Neural cell (in vitro differentiated cells): ENCODE data around the gene MLKL. TPM values are rescaled to one million over a fixed set of nuclear protein-coding genes. Genes with fewer than 3 reads are reported as not detected.

Experiments
- H2AFZ ChIP-seq: fragments of 200-600, 300-800 bp; sonication (generic), shearing (Covaris generic); 2 replicates; pipeline ENCODE4 v1.6.0; 2014; ENCODE audit warnings: low read depth, mild to moderate bottlenecking, antibody characterized with exemption, low read length, moderate library complexity
- H3F3A ChIP-seq: fragments of 200-600 bp; shearing (Covaris generic); 2 replicates; pipeline ENCODE4 v1.6.1; 2016; ENCODE audit warnings: mild to moderate bottlenecking, moderate library complexity, mixed read lengths, antibody characterized with exemption, low read length; ENCODE audit not compliant: insufficient read depth, poor library complexity, severe bottlenecking
- H3K27ac ChIP-seq: fragments of 200-600, 300-800 bp; sonication (generic), shearing (Covaris generic); 2 replicates; pipeline ENCODE4 v1.5.1; 2014; ENCODE audit warnings: mild to moderate bottlenecking, low read length, moderate library complexity
- H3K27me3 ChIP-seq: fragments of 300-800, 200-600 bp; sonication (generic), shearing (Covaris generic); 2 replicates; pipeline ENCODE4 v1.6.0; 2014; ENCODE audit warnings: mild to moderate bottlenecking, low read depth, low read length, moderate library complexity; ENCODE audit not compliant: insufficient read depth
- H3K36me3 ChIP-seq: fragments of 300-800, 200-600 bp; sonication (generic), shearing (Covaris generic); 2 replicates; pipeline ENCODE4 v1.5.1; 2014; ENCODE audit warnings: mild to moderate bottlenecking, antibody characterized with exemption, low read length, moderate library complexity; ENCODE audit not compliant: insufficient read depth
- H3K4me2 ChIP-seq: fragments of 300-800, 200-600 bp; sonication (generic), shearing (Covaris generic); 2 replicates; pipeline ENCODE4 v1.6.0; 2014; ENCODE audit warnings: mild to moderate bottlenecking, low read length
- H3K4me3 ChIP-seq: fragments of 300-800, 200-600 bp; sonication (generic), shearing (Covaris generic); 2 replicates; pipeline ENCODE4 v1.5.1; 2014; ENCODE audit warnings: mild to moderate bottlenecking, low read length, moderate library complexity
- H3K79me2 ChIP-seq: fragments of 200-600 bp; shearing (Covaris generic); replicated peaks from 2 replicates; pipeline ENCODE4 v1.6.0; 2014; ENCODE audit warnings: mild to moderate bottlenecking, low read length, moderate library complexity; ENCODE audit not compliant: insufficient read depth
- H3K9ac ChIP-seq: fragments of 300-800, 200-600 bp; sonication (generic), shearing (Covaris generic); 2 replicates; pipeline ENCODE4 v1.6.1; 2016; ENCODE audit warnings: mild to moderate bottlenecking, low read length, mixed read lengths
- H3K9me2 ChIP-seq: fragments of 200-600 bp; shearing (Covaris generic); 2 replicates; pipeline ENCODE4 v1.6.1; 2016; ENCODE audit warnings: mild to moderate bottlenecking, low read length, mixed read lengths; ENCODE audit not compliant: insufficient read depth
- H3K9me3 ChIP-seq: fragments of 200-600, 300-800 bp; sonication (generic), shearing (Covaris generic); 2 replicates; pipeline ENCODE4 v1.6.1; 2016; ENCODE audit warnings: mild to moderate bottlenecking, mixed run types, low read length, moderate library complexity, mixed read lengths
- H4K20me1 ChIP-seq: fragments of 200-600 bp; shearing (Covaris generic); 2 replicates; pipeline ENCODE4 v1.6.1; 2016; ENCODE audit warnings: mild to moderate bottlenecking, mixed run types; ENCODE audit not compliant: insufficient read depth
- CTCF ChIP-seq: fragments of 450-650 bp; IDR thresholded peaks from 2 replicates; pipeline ENCODE4 v1.5.1; 2014; ENCODE audit warnings: antibody characterized with exemption, mild to moderate bottlenecking, moderate library complexity; ENCODE audit not compliant: poor library complexity, severe bottlenecking
- EP300 ChIP-seq: fragments of 450-650 bp; conservative IDR thresholded peaks from 2 replicates; pipeline ENCODE4 v1.6.1; 2014; ENCODE audit warnings: antibody characterized with exemption, mild to moderate bottlenecking, moderate library complexity; ENCODE audit not compliant: poor library complexity, severe bottlenecking
- EZH2 ChIP-seq: fragments of 200-600, 300-800 bp; shearing (Covaris generic), sonication (generic); IDR thresholded peaks from 2 replicates; pipeline ENCODE4 v1.6.1; 2014; ENCODE audit warnings: antibody characterized with exemption, low read length, borderline replicate concordance, mild to moderate bottlenecking; ENCODE audit not compliant: insufficient read depth, poor library complexity, severe bottlenecking
- MXI1 ChIP-seq: fragments of 450-650 bp; conservative IDR thresholded peaks from 2 replicates; pipeline ENCODE4 v1.6.1; 2014; ENCODE audit warnings: antibody characterized with exemption, mild to moderate bottlenecking; ENCODE audit not compliant: poor library complexity, severe bottlenecking
- POLR2AphosphoS5 ChIP-seq: IDR thresholded peaks from 2 replicates; pipeline ENCODE4 v1.6.1; 2012
- RAD21 ChIP-seq: fragments of 450-650 bp; conservative IDR thresholded peaks from 2 replicates; pipeline ENCODE4 v1.6.1; 2014; ENCODE audit warnings: antibody characterized with exemption, mild to moderate bottlenecking, moderate library complexity
- REST ChIP-seq: IDR thresholded peaks from 2 replicates; pipeline ENCODE4 v1.6.1; 2012; ENCODE audit warnings: borderline replicate concordance
- SMC3 ChIP-seq: fragments of 450-650 bp; conservative IDR thresholded peaks from 2 replicates; pipeline ENCODE4 v1.6.1; 2014; ENCODE audit warnings: antibody characterized with exemption, mild to moderate bottlenecking, moderate library complexity; ENCODE audit not compliant: poor library complexity
- TAF1 ChIP-seq: IDR thresholded peaks from 2 replicates; pipeline ENCODE4 v1.6.1; 2012; ENCODE audit warnings: low read depth
- polyA plus RNA-seq: library from polyadenylated mRNA; depleted of rRNA; stranded (reverse); fragments of >200 nt; gene quantifications from 2 replicates; pipeline ENCODE4 v1.2.3, GENCODE V29; 2014

MLKL gene
- polyA plus RNA-seq, 1 donor from 2014 or later: not detected

- H3K27me3 ChIP-seq: no peaks in the 10 kb centered on the region
- no peaks in the 10 kb centered on the region for H3K36me3 ChIP-seq
Measured at GRCh38 chr16:74720579-74720978, 19.9 kb upstream of the MLKL start.

More at GRCh38 chr16:74720579-74720978, 19.9 kb upstream of the MLKL start:
- TF ChIP-seq POLR2AphosphoS5 (no peak), SMC3 (no peak), EP300 (no peak), MXI1 (no peak), REST (no peak), EZH2 (no peak), RAD21 (no peak), TAF1 (no peak), CTCF (no peak)
- no peaks in the 10 kb centered on the region for H3F3A ChIP-seq
- H2AFZ ChIP-seq: no peak overlapping the region
- no peak overlapping the region for H3K27ac ChIP-seq
- no peaks in the 10 kb centered on the region for H3K79me2 ChIP-seq
- no peak overlapping the region for H3K4me3 ChIP-seq
- H3K9ac ChIP-seq: no peak overlapping the region
- peaks cover 3% of the 10 kb centered on the region for H3K9me3 ChIP-seq
- no peaks in the 10 kb centered on the region for H4K20me1 ChIP-seq
- H3K9me2 ChIP-seq: no peaks in the 10 kb centered on the region
- no peak overlapping the region for H3K4me2 ChIP-seq
